Right lung (tissue), 5 donors: ENCODE data around the gene STARD10. TPM values are rescaled to one million over a fixed set of nuclear protein-coding genes. Genes with fewer than 3 reads are reported as not detected.

Experiments
- DNase-seq, 2 donors: peaks; one replicate each; pipeline ENCODE4 v3.0.0-alpha.2; 2013
- polyA plus RNA-seq, 5 donors: library from polyadenylated mRNA; unstranded; fragments of 120-200 nt; gene quantifications; one replicate each; pipeline versions ENCODE4 v1.2.1 to v1.2.3, GENCODE V29; 2013; ENCODE audit warnings: inconsistent platforms in 1 of 5, low replicate concordance in 1 of 5; ENCODE audit not compliant: insufficient read length in 5 of 5, insufficient read depth in 1 of 5

The STARD10 gene
- polyA plus RNA-seq, 5 donors, result 95.7 to 143 (median 102) TPM

- no peak for DNase-seq
Observed at GRCh38 chr11:72730737-72731136, 63.1 kb downstream of the STARD10 start.

GRCh38 chr11:72730243-72730642, 63.6 kb downstream of the STARD10 start:
- DNase-seq, result no peak

GRCh38 chr11:72727521-72727920, 66.3 kb downstream of the STARD10 start:
- DNase-seq, result no peak

- no peak for DNase-seq
Observed at GRCh38 chr11:72726266-72727220, 67.3 kb downstream of the STARD10 start.

- DNase-seq, result no peak
Observed at GRCh38 chr11:72725724-72726028, 68.2 kb downstream of the STARD10 start.

GRCh38 chr11:72724851-72725723, 68.8 kb downstream of the STARD10 start:
- peak; percentile 65 to 75 for DNase-seq

- no peak for DNase-seq
Observed at GRCh38 chr11:72724021-72724551, 69.8 kb downstream of the STARD10 start.

- DNase-seq, result no peak
Observed at GRCh38 chr11:72723508-72723907, 70.3 kb downstream of the STARD10 start.

- DNase-seq, result peak; percentile 89 to 91
Observed at GRCh38 chr11:72722050-72722748, 71.6 kb downstream of the STARD10 start.

GRCh38 chr11:72721689-72722049, 72.2 kb downstream of the STARD10 start:
- DNase-seq, result peak in 1 of 2 donors; percentile 25

GRCh38 chr11:72721276-72721675, 72.6 kb downstream of the STARD10 start:
- DNase-seq, result no peak

GRCh38 chr11:72720784-72721183, 73.1 kb downstream of the STARD10 start:
- no peak for DNase-seq

- DNase-seq, result no peak
Observed at GRCh38 chr11:72720047-72720446, 73.8 kb downstream of the STARD10 start.

GRCh38 chr11:72719551-72719950, 74.3 kb downstream of the STARD10 start:
- no peak for DNase-seq

GRCh38 chr11:72719144-72719543, 74.7 kb downstream of the STARD10 start:
- DNase-seq, result no peak

GRCh38 chr11:72718101-72718501, 75.7 kb downstream of the STARD10 start:
- DNase-seq, result no peak

- no peak for DNase-seq
Observed at GRCh38 chr11:72716788-72717435, 76.9 kb downstream of the STARD10 start.

GRCh38 chr11:72716290-72716689, 77.6 kb downstream of the STARD10 start:
- no peak for DNase-seq

- DNase-seq, result no peak
Observed at GRCh38 chr11:72712841-72713240, 81.0 kb downstream of the STARD10 start.

GRCh38 chr11:72712168-72712751, 81.6 kb downstream of the STARD10 start:
- DNase-seq, result peak; percentile 40 to 55

- no peak for DNase-seq
Observed at GRCh38 chr11:72711141-72711540, 82.7 kb downstream of the STARD10 start.
